CD4-positive, alpha-beta T cell treated with Interferon gamma for 1 hour (primary cell): Measurements from ENCODE around the gene GALNT18.

Experiments used
- DNase-seq: peaks from one replicate; pipeline ENCODE4 v3.0.0-alpha.2; 2020

Gene GALNT18

GRCh38 chr11:11525283-11525682, 96.5 kb downstream of the GALNT18 start:
- DNase-seq, result no peak

DNA sequence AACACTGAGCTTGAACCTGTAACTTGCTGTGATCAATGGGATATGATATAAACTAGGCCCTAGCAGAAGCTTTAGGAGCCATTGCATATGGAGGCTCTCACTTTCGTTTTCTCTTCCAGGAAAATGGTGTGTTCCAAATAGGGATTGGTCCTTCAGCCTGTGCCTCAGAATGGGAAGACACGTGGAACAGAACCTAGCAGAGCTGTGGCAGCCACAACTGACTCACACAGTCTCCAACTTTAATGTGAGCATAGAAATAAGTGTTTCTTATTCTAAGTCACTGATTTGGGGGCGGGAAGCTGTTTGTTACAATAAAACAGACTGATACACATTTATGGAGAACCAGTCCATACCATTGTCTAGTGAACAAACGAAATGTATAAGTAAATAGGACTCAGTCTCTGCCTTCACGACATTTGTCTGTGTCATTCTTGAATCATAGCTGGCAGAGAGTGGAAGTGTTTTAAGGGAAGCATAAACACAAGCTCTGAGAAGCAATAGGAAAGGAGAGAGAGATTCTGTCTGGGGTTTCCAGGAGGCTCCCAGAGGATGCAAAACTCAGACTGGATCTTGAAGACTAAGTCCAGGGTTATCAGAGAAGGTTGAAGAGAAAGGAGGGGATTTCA, 97.3 kb downstream of the GALNT18 start:
- DNase-seq, result no peak

- DNase-seq, result no peak
Measured at GRCh38 chr11:11522591-11522990, 99.2 kb downstream of the GALNT18 start.

DNA sequence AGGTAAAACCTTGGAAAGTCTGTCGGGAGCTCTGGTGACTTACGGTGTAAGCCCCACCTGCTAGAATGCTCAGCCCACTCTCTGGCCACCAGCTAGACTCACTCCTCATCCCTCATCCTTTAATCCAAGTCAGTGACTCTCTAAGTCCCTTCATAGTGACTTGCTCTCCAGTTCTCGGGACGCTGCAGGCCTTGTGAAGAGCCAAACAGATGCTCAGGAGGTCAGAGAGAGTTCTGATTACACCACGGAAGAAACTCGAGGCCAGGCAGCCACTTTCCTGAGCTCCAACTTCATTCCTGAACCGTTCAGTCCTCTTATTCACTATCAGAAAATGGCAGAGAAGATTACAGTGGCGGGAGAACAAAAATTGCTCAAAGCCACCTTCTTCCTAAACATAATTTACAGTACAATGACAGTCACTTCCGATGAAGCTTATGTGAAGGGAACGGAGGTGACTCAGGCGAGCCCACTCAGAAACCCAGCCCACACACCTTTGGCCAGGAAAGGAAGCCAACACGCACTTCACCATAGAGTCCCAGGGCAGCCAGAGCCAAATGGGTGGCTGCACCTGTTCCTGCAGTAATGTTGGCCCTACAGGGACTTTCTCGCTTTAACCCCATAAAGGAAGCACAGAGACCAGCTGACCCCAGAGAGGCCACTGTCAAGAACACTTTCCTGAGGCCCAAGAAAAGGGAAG, 100.4 kb downstream of the GALNT18 start:
- DNase-seq, result no peak

- DNase-seq, result no peak
Measured at GRCh38 chr11:11520231-11521015, 101.4 kb downstream of the GALNT18 start.

GRCh38 chr11:11519184-11519583, 102.6 kb downstream of the GALNT18 start:
- DNase-seq, result no peak

GRCh38 chr11:11514246-11514645, 107.6 kb downstream of the GALNT18 start:
- no peak for DNase-seq

- no peak for DNase-seq
Measured at GRCh38 chr11:11513422-11513821, 108.4 kb downstream of the GALNT18 start.

DNA sequence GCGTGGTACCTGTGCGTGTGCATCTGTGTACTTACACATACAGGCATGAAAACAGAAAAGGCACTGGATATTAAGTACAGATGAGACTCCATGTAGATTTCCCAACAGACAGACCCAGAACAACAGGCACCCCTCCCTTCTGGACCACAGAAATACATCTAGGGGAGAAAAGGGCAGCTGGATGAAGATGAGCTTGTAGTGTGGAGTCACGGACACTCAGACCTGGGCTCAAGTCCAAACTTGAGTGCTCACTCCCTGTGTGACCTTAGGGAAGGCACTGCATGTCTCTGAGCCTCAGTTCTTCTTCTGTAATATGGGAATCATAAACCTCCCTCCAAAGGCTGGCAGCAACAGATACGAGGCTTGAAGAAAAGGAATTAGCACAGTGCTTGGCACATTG, 108.9 kb downstream of the GALNT18 start:
- no peak for DNase-seq

DNA sequence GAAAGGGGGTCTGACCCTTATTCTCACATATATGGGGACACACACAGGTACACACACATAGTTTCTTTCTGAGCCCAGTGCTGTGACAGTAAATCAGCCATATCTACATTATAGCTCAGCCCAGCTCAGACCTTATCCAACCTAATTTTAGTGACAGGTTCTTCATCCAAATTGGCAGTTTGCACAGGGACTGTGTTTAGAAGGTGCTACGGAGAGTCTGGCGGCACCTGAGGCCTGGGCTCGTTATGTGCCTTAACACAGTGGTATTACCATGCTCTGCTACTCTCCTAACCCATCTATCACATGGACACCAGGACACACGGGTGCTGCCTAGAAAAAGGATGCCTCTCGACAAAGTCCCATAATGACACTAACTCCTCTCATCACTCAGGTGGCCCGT, 109.3 kb downstream of the GALNT18 start:
- DNase-seq, result no peak

DNA sequence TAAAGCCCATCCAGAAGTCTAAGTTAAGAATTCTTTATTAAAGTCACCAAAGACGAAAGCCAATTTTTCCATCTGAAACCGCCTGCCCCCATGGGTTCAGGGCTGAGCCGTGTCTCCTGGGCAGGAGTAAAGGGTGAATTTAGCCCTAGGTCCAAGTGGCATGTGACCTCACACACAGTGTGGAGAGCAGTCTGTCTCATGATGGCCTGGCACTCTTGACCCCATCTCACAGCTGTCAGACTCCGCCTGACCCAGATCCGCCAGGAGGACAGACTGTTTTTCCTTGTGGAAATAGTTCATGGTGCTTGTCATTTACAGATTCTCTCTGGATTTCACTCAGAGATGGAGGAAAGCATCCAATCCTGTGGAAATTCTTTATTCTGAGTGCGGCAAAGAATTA, 109.7 kb downstream of the GALNT18 start:
- no peak for DNase-seq

DNA sequence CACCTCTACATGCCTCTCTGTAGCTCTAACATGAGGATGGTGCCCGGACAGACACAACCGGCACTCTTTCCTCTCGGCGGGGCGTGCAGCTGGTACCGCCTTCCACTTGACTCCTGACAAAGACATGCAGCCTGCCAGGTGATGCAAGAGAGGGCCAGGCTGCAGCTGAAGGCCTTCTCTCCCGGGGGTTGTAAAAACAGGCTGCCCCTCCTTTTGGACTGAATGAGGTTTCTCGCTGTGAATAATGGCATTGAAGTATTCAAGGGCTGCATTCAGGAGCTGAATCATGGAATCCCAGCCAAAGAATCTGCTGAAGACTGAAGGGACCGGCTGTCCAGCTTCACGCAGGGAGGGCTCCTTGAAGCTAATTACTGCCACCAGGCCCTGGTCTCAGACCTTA, 110.9 kb downstream of the GALNT18 start:
- no peak for DNase-seq

DNA sequence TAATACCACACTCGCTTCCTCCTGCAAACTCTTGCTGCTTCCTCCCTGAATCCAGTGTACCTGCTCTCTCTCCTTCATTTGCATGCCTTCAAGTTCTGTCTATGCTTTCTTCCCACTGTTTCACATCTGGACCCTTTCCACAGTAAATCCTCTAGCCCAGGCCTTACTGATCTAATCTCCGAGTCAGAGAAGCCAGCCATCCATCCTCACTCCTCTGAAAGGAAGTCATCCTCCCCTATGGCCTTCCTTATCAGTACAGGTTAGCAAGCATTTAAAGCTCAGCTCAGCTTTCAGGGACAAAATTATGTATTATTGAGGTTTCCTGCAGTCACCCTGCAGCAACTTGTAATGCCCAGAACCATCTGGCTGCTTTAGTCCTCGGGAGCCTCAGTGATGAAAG, 116.1 kb downstream of the GALNT18 start:
- DNase-seq, result no peak

DNA sequence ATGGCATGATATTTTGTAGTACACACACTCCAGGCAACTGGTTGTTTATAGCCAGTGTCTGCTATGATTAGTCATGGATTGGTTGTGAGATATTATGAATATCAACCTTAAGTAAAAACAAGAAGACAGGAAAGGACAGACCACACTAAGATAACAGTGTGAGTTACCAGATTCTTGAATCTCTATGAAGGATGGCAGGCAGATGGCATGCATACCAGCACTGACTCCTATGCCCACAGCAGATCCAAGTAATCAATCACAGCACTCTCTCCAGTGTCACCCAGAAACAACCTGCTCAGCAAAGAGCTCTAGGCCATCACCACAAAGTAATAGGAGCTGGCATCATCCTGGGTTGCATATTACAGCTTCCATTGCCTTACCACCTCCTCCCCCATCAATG, 116.6 kb downstream of the GALNT18 start:
- DNase-seq, result no peak

DNA sequence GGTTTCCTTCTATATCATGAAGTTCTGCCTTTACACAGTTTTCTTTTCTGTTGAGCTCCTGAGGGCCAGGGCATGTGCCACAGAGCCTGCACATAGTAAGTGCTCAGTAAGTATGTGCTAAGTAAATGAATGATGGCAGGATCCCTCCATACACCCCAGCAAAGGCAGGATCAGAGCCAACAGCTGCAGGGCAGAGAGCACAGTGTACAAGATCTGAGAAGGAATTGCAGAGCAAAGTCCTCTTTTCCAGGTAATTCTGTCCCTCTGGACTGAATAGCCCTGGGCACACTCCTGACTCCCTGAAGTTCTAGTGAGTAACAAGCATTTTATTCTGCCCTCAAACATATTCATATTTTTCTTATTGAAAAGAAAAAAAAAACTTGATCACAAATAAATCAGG, 117.7 kb downstream of the GALNT18 start:
- DNase-seq, result no peak

GRCh38 chr11:11502263-11502861, 119.4 kb downstream of the GALNT18 start:
- no peak for DNase-seq

DNA sequence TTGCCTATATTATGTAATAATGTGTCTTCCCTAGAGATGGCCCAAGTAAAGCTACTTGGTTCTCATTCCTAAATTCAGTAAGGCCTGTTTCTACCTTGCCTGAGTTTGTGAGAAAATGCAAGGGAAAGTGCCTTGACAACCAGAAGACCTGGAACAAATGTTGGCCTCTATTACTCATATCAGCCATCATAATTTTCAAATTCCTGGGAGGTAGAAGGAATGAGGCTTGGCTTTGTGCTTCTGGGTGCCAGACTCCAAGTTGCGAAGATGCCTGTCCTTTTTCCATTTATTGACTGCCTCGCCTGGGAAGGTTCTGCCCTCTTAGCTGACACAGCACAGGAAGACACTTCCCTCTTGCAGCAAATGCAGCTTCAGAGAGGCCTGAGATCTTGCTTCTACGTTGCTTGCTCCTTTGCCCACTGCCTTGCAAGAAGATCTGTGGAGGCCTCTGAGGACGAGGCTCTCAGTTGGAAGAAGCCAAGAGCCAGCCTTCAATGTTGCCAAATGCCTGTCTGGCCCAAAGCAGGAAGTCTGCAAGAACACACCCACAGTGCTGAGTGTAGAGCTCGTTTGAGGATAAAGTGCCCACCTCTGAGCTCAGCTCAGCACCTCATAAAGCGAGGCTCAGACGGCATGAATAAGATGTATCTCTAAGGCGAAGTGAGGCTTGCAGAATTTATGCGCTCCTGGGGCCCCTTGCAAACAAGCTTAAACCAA, 120.1 kb downstream of the GALNT18 start:
- no peak for DNase-seq

- no peak for DNase-seq
Measured at GRCh38 chr11:11500744-11501487, 120.9 kb downstream of the GALNT18 start.

- no peak for DNase-seq
Measured at GRCh38 chr11:11499300-11499699, 122.5 kb downstream of the GALNT18 start.

DNA sequence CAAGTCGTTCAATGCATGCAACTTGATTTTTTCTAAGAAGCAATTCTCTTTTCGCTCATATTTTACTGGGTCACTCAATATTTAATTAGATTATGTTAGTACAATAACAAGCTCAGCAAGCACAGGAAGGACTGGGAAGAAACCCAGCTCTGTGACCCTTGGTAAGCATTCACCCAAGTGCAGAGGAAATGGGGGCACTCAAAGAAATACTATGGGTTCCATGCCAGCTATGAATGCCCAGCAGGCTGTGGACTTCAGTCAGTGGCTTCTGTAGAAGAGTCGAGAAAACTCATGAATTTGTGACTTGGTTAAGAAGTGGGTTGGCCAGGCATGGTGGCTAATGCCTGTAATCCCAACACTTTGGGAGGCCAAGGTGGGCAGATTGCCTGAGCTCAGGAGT, 123.6 kb downstream of the GALNT18 start:
- no peak for DNase-seq

DNA sequence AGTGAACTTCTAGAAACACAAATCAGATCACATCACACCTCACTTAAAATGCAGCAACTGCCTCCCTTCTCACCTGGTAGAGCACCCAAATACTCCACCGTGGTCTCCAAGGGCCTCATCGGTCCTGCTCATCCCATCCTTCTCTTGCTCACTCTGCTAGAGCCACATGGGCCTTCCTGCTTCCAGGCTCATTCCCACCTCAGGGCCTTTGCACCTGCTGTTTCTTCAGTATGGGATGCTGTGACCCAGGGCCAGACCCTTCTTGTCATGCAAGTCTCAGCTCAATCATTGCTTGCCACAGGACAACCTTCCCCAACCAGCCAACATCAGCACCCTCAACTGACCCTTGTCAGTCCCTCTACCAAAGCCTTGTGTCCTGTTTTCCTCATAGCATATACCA, 124.9 kb downstream of the GALNT18 start:
- DNase-seq, result no peak

- no peak for DNase-seq
Measured at GRCh38 chr11:11494348-11494747, 127.5 kb downstream of the GALNT18 start.
